Stimulated activated CD8-positive, alpha-beta memory T cell treated with anti-CD3 and anti-CD28 coated beads, Interleukin-4, amount 100 ng/mL, for 48 hours (primary cell): Measurements from ENCODE around the gene FGF1.

Experiments
- DNase-seq: peaks from one replicate; pipeline ENCODE4 v3.0.0-alpha.2; 2020

Gene FGF1

DNA sequence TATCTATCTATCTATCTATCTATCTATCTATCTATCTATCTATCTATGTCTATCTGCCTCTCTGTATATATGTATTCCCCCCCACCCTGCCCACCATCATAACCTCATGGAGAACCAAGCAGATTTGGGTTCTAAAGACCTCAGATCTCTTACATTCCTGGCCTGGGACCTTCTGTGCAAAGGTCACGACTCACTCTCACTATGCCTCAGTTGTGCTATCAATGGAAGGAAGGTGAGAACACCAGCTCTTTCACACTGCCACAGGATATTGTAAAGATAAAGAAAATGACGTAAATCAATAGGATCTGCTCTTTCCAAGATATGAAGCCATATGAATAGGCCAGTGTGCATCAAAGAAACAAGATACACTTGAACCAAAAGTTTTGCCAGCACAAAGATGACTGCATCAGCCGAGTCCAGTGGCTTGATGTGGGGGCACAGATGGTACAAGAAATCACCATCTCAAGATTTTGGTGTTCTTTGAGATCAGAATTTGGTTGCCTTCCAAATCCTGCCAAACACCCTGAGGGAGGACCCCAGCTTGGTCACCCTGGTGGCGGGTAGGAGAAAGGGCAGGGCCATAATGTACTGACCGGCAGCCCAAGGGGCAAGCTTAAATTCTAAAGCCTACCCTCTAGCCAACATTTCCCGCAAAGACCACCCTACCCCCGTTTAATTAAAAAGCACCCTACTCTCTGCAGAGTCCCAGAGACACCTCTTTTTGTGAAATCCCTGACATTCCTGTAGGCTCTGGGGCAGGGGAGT is 8.4 kb upstream of the FGF1 start:
- DNase-seq: no peak

GRCh38 chr5:142692321-142692894 is 6.5 kb upstream of the FGF1 start:
- no peak for DNase-seq

- DNase-seq: no peak
These were observed 4.8 kb upstream of the FGF1 start for GRCh38 chr5:142690667-142691066.

DNA sequence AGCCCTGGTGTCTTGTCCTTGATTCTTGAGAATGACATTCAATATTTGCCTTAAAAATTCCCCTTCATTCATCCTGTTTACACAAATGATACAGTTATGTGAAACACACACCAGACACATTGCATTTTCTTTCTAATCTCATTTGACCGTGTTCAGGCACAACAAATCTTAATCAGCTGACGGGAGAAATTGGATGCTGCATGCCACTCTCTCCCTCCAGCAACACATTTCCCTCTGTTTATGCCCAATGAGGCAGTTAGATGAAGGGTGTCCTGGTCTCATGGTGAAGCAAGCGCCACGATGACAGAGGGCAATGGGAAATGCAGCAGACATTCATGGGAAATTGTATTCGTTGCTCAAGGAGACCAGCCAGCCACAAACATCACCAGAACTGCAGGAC is 3.2 kb upstream of the FGF1 start:
- DNase-seq: no peak

- DNase-seq: no peak
These were observed 2.5 kb upstream of the FGF1 start for GRCh38 chr5:142688281-142688989.

- DNase-seq: no peak
These were observed 1.1 kb upstream of the FGF1 start for GRCh38 chr5:142686968-142687367.

DNA sequence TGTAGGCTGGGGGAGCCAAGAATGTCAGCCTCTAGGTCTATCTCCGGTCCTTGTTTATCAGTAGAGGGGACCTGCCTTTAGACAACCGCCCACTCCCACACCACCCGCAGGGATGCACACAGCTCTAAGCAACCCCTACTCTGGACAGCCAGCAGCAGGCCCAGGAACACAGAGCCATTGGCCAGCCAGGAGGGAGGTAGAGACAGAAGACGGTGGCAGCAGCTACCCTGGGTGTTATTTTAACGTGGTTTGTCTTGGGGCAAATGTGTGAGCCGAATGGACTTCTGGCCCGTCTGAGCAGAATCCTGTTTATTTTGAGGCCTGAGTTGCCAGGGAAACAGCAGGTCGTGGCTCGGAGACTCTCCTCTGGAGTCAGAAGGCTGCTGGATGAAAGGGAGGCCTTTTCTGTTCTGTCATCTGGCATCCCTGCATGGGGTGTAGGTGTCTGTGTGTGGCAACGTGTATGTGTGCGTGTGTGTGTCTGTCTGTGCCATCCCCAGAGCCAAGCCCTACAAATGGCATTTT is 382 bp upstream of the FGF1 start:
- DNase-seq: no peak

DNA sequence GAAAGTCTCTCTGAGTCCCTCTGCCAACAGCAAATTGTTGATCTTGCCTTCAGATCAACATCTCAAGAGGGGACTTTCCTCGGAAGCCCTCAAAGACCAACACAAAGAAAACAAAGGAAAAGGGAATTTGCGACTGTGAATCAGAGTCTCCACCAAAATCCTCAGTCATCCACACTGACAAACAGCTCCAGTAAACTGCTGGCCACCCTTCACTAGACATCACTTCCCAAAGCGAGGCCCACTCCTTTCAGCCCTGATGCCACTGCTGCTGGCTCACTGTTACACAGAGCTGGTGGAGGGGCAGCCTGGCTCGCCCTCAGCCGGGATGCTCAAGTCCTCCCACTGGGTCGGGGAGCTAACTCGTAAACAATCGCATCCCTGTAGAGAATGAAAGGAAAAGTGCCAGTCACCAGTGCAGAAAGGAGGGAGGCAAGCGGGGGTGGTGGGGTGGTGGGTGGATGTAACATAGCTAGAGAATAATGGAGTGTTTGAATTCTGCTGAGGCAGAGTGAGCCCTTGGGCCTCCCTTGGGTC is 1.3 kb downstream of the FGF1 start:
- no peak for DNase-seq

DNA sequence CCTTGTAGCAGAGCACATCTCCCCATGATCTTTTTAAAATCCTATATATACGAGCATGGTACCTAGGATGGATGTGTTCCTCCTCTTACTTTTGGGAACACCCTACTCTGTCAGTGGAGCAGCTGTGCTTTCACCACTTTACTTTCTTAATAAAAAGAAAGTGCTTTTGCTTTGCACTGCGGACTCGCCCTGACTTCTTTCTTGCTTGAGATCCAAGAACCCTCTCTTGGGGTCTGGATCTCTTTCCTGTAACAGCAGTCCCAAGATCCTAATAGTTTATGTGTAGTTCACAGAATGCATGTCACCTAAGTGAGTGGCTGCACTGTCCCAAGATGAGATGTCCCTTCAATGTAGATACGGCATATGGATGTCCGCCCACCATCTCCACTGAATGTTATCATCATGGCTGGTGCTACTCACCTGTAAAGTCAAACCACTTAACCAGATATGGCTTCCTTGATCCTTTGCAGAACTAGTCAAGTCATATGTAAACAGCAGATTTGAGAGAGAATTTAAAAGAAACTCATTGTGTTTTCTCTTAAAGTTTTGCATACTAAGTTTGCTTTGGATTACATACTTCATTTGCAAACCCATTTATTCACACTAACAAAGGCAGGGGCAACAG is 1.9 kb downstream of the FGF1 start:
- DNase-seq: no peak

GRCh38 chr5:142683116-142683515 is 2.8 kb downstream of the FGF1 start:
- DNase-seq: no peak

DNA sequence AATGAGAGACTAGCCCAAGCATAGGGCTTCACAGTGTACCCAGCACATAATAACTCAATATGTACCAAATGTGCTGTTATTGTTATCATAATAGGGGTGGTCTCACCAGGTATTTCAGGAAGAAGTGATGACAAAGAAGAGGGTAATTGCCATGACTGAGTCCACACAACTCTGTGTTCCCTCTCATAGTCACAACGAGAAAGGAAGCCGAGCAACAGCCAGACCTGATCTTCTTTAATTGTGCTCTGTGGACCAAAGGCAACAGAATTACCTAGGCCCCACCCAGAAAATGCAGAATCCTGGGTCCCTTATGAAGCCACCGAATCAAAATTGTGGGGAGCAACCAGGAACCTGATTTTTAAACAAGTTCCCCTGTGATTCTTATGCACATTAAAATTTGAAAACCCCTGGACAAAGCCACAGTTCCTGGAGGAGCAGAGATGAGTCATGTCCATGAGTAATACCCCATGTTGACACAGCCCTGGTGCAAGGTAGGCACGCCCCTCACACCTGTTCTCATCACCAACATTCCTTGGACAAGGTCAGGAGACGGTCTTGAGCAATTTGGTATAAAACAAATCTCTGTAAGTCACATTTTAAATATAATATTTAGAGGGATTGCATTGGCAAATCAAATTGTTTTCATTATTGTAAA is 5.2 kb downstream of the FGF1 start:
- DNase-seq: no peak

GRCh38 chr5:142679744-142680143 is 6.1 kb downstream of the FGF1 start:
- no peak for DNase-seq

DNA sequence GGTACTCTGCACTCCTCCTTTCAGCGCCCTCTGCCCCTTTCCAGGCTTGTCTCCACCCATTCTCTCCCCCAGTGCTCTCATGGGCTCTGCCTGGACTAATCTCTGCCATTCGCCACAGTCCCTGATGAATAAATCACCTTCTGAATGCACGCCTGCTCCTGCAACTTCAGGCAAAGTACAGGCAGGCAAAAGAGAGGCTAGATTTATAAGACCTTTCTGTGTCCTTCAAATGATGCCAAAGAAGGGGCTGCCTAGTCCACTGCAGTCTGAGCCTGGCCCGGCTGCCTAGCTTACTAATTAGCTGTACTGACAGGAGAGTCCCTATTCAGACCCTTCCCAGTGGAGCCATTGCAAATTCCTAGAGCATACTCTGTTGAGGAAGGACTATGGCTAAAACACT is 7.4 kb downstream of the FGF1 start:
- no peak for DNase-seq

DNA sequence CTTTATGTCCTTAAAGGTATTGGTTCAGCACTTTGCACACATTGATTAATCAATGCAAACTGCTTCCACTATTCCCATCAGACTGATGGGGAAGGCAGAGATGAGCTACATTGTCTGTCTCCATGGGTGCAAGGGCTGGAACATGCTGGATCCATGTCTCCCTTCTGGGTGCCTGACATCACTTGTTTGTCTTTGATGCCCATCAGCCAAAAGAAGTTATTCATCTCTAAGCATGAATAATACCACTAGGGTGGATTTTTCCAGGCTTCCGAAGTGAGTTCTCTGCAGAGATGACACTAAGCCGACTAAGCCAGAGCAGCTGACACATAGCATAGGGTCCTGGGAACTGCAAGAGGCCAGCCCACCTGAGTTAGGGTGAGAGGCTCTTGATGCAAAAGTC is 8.7 kb downstream of the FGF1 start:
- DNase-seq: no peak

DNA sequence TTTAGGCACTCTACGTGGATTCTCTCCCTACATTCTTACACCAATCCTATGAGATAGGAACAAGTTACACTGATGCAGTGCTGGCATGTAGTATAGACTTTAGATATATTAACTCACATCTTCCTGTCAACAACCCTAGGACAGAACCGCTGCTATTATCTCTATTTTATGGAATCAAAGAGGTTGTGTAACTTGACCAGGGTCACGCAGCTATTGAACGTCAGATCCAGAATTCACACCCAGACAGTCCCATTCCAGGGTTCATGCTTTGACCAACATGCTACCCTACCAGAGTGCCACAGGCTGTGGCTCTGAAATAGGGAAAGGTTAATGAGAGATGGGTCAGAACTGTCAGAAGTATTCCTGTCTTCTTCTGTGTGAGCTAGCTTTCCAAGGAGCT is 9.6 kb downstream of the FGF1 start:
- no peak for DNase-seq

- no peak for DNase-seq
These were observed 11.1 kb downstream of the FGF1 start for GRCh38 chr5:142674531-142675469.

- DNase-seq: no peak
These were observed 14.1 kb downstream of the FGF1 start for GRCh38 chr5:142671801-142672200.

- no peak for DNase-seq
These were observed 14.6 kb downstream of the FGF1 start for GRCh38 chr5:142671266-142671665.

DNA sequence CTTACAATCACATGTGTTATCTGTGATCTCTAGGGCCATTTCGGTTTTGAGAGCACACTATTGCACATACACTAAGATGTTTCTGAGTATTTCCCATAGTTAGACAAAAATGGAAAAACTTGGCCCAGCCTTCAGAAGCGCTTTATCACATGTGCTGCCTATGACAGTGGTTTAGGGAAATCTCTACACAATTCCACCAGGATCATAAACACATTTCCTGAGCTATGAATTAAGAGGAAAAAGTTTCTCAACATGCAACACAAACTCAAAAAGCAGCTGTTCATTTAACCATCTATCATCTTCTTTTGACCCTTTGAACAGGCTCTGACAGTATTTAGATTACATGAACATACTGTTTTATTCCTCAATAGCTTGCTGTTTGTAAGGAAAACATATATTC is 15.1 kb downstream of the FGF1 start:
- DNase-seq: no peak

DNA sequence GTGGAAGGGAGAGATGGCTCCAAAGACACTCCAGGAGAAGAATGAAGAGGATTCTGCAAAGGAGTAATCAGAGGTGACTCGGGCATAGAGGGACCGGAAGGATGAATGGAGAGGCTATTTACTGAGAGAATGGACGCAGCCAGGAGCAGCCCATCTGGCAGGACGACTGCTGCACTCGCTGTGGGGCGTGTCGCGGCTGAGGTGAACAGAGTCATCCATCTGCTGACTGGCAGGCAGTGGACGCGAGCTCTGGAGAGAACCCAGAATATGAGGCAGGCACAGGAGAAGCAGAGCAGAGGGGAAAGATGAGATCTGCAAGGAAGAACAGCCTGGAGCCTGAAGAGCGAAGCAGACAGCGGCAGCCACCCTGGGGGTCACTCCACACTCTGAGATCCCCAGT is 16.4 kb downstream of the FGF1 start:
- no peak for DNase-seq

GRCh38 chr5:142668336-142668735 is 17.6 kb downstream of the FGF1 start:
- no peak for DNase-seq

GRCh38 chr5:142667831-142668230 is 18.1 kb downstream of the FGF1 start:
- DNase-seq: no peak
